IPS DF 6.9 (cell line): ENCODE results near the gene COL4A6.

ENCODE experiments used
- DNase-seq: peaks from one replicate; pipeline ENCODE4 v3.0.0-alpha.2; 2013; ENCODE audit warnings: low read depth, low spot score
- H3K27ac ChIP-seq: one replicate; pipeline ENCODE4 v1.5.1; 2013; ENCODE audit warnings: low read length, control low read depth
- H3K27me3 ChIP-seq: 2 replicates; pipeline ENCODE4 v1.6.1; 2013; ENCODE audit warnings: mild to moderate bottlenecking, low read length; ENCODE audit not compliant: control insufficient read depth, insufficient read depth
- H3K36me3 ChIP-seq: 2 replicates; pipeline ENCODE4 v1.6.1; 2013; ENCODE audit warnings: low read length; ENCODE audit not compliant: control insufficient read depth, insufficient read depth
- H3K4me1 ChIP-seq: 2 replicates; pipeline ENCODE4 v1.6.1; 2013; ENCODE audit warnings: low read length; ENCODE audit not compliant: control insufficient read depth, insufficient read depth
- H3K4me3 ChIP-seq: 2 replicates; pipeline ENCODE4 v1.5.1; 2013; ENCODE audit warnings: mild to moderate bottlenecking, low read length
- H3K9me3 ChIP-seq: 2 replicates; pipeline ENCODE4 v1.6.1; 2013; ENCODE audit warnings: low read length, inconsistent platforms; ENCODE audit not compliant: control insufficient read depth, insufficient read depth
- WGBS: extraction: QIAGEN DNeasy Blood & Tissue Kit; methylation state at CpG from one replicate; pipeline ENCODE4 v1.1.7; 2013; ENCODE audit warnings: mixed read lengths, missing lambda C conversion rate; ENCODE audit not compliant: insufficient read length, insufficient coverage; 5-methylcytosine and 5-hydroxymethylcytosine counted together

Gene COL4A6

DNA sequence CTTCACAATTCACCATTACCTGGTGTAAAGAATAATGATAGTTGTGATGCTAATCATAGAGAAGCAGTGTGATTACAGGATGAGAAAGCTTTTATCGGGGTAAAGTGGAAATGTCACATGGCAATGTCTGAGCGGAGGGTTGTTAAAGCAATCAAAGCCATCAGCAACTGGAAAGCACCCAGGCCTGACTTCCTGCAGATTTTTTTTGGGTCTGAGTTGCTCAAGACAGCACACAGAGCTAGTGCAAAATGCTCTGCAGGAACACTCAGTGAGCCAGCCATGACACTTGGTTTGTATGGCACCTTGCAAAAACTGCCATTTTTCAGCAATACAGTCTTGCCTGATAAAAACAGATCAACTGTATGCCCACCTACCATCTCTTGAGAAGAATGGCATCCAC is 152.9 kb downstream of the COL4A6 start:
- no peak for DNase-seq
- Histone ChIP-seq H3K27ac (no peak overlapping the region), H3K36me3 (no peaks in the 10 kb centered on the region), H3K9me3 (no peaks in the 10 kb centered on the region), H3K4me1 (no peaks in the 10 kb centered on the region), H3K4me3 (no peak overlapping the region), H3K27me3 (no peaks in the 10 kb centered on the region)
- no CpG with 5 or more reads among the region's 2 CpGs for WGBS

DNA sequence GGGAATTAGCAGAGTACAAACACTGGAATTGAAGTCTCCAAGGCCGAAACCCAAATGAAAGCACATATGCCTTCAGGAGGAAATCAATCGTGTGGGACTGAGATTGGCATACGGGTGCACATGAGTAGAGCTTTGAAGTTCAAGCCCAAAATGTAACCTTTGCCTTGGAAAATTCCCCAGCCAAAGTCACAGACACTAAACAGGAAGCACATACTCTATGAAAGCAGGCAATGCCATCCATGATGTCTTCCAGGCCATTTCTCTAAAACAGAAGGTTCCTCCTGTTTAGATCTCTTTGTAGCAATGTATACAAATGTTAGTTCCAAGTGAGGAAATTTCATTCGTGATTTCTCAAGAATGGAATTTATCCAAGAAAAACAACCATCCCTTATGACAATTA is 162.5 kb downstream of the COL4A6 start:
- WGBS: no CpG with 5 or more reads among the region's 4 CpGs
- Histone ChIP-seq H3K27ac (no peak overlapping the region), H3K27me3 (no peaks in the 10 kb centered on the region), H3K36me3 (no peaks in the 10 kb centered on the region), H3K4me3 (no peak overlapping the region), H3K9me3 (no peaks in the 10 kb centered on the region), H3K4me1 (no peaks in the 10 kb centered on the region)
- DNase-seq: no peak

- no peak for DNase-seq
- Histone ChIP-seq H3K9me3 (no peaks in the 10 kb centered on the region), H3K27me3 (no peaks in the 10 kb centered on the region), H3K4me1 (no peaks in the 10 kb centered on the region), H3K36me3 (no peaks in the 10 kb centered on the region), H3K4me3 (no peak overlapping the region), H3K27ac (no peak overlapping the region)
- WGBS: no CpG with 5 or more reads among the region's 2 CpGs
Measured at GRCh38 chrX:108271397-108271787, 166.8 kb downstream of the COL4A6 start.

DNA sequence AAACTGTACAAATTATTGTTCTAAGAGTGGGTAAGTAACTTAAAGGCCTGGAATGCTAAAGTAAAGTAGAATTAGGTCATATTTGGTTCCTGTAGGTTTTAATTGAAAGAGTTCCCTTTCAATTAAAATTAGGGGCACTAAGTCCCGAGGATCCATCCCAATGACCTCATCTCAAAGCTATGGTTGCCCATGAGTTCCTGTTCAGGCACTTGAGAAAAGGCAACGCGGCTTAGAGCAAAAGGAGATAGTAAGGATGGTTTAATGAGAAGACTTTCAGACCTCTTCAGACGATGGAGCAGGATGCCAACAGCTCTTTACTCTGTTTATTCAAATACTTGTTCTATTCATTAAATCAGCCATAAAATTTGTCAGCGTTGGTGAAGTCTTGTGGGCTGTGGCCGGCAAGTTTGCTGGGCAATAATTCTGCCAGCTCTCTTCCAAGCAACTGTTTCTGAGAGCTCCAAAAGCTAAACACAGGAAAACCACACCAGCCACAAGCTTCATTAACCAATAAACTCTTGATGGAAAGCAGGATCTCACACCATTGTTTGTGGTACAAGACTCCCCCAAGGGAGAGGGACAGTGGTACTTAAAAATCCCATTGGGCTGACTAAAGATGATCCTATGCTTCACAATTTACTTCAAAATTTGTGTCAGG is 167.4 kb downstream of the COL4A6 start:
- DNase-seq: no peak
- Histone ChIP-seq H3K27me3 (no peaks in the 10 kb centered on the region), H3K4me3 (no peak overlapping the region), H3K9me3 (no peaks in the 10 kb centered on the region), H3K36me3 (no peaks in the 10 kb centered on the region), H3K4me1 (no peaks in the 10 kb centered on the region), H3K27ac (no peak overlapping the region)
- WGBS: no CpG with 5 or more reads among the region's 6 CpGs

DNA sequence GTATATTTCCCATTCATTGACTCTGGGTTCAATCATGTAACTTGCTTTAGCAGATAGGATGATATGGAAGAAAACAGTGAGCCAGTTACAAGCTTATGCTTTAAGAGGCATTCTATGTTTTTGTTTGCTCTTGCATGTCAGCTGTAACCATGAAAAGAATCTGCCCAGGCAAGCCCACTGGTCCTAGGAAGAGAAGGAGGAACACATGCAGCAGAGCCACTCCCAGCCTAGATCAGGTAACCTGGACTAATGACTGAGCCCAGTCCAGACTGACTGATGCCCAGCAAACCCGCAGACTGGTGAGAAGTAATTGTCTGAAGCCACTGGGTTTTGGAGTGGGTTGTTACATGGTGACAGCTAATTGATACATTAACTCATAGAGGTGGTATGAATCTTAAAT is 167.9 kb downstream of the COL4A6 start:
- no peak for DNase-seq
- Histone ChIP-seq H3K36me3 (no peaks in the 10 kb centered on the region), H3K9me3 (no peaks in the 10 kb centered on the region), H3K4me1 (no peaks in the 10 kb centered on the region), H3K27ac (no peak overlapping the region), H3K4me3 (no peak overlapping the region), H3K27me3 (no peaks in the 10 kb centered on the region)
- WGBS: no CpG with 5 or more reads among the region's 1 CpG

DNA sequence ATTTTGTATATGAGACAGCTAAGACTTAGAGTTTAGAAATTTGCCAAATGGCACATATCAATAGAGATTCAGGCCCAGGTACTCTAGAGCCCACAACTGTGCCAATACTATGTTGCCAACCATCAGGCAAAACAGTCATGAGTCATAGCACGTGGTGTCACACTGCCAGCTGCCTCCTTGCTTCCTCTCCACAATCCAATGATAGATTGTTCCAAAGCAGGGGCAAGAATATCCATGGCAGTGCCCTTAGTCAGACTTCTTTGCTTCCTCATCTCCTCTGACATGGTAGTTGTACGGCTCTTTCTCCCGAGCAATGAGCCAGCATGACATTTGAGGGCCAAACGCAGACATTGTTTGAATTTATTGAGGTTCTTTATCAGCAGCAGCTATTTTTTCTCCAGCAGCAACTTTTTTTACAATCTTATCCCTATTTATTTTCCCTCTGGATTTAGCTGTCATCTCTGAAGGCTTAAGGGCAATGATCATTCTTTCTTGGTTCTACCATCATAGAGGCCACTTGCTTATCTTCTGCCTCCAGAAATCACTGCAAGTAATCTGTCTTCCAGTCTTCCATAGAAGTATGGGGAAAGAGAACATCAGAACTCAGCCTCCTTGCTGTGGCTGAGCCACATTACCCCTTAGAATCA is 169.7 kb downstream of the COL4A6 start:
- Histone ChIP-seq H3K4me1 (no peaks in the 10 kb centered on the region), H3K27ac (no peak overlapping the region), H3K27me3 (no peaks in the 10 kb centered on the region), H3K36me3 (no peaks in the 10 kb centered on the region), H3K4me3 (no peak overlapping the region), H3K9me3 (no peaks in the 10 kb centered on the region)
- WGBS: no CpG with 5 or more reads among the region's 4 CpGs
- DNase-seq: no peak

- H3K4me1 ChIP-seq: no peaks in the 10 kb centered on the region
- no peaks in the 10 kb centered on the region for H3K27me3 ChIP-seq
- DNase-seq: no peak
- no peak overlapping the region for H3K4me3 ChIP-seq
- H3K36me3 ChIP-seq: no peaks in the 10 kb centered on the region
- H3K9me3 ChIP-seq: no peaks in the 10 kb centered on the region
- H3K27ac ChIP-seq: no peak overlapping the region
- WGBS: no CpG with 5 or more reads among the region's 2 CpGs
Measured at GRCh38 chrX:108267557-108267956, 170.7 kb downstream of the COL4A6 start.

- no CpG with 5 or more reads among the region's 2 CpGs for WGBS
- no peak for DNase-seq
- no peaks in the 10 kb centered on the region for H3K36me3 ChIP-seq
- no peak overlapping the region for H3K27ac ChIP-seq
- H3K4me3 ChIP-seq: no peak overlapping the region
- no peaks in the 10 kb centered on the region for H3K4me1 ChIP-seq
- H3K9me3 ChIP-seq: no peaks in the 10 kb centered on the region
- H3K27me3 ChIP-seq: no peaks in the 10 kb centered on the region
Measured at GRCh38 chrX:108264376-108264775, 173.8 kb downstream of the COL4A6 start.

- no peaks in the 10 kb centered on the region for H3K36me3 ChIP-seq
- H3K27ac ChIP-seq: no peak overlapping the region
- no peaks in the 10 kb centered on the region for H3K4me1 ChIP-seq
- no peak overlapping the region for H3K4me3 ChIP-seq
- no peak for DNase-seq
- H3K9me3 ChIP-seq: no peaks in the 10 kb centered on the region
- no peaks in the 10 kb centered on the region for H3K27me3 ChIP-seq
Measured at GRCh38 chrX:108261549-108262203, 176.5 kb downstream of the COL4A6 start.

DNA sequence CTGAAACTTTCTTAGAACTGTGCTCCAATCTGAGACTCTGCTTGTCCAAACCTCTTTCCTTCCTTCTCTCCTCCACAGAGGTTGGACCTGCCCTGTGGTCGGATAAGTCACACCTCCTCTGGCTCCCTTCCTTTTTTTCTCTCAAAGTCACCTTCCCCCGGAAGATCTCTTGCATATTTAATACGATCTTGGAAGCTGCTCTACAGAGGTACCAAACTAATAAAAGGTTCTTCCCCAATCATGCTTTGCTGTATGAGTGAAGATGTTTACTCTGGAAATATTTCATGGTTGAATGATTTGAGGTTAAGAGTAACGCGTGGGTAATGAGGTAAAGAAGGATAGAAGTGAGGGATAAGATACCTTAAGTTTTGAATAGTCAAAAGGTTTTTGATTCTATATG is 180.7 kb downstream of the COL4A6 start:
- Histone ChIP-seq H3K27me3 (no peaks in the 10 kb centered on the region), H3K4me1 (no peaks in the 10 kb centered on the region), H3K4me3 (no peak overlapping the region), H3K36me3 (no peaks in the 10 kb centered on the region), H3K27ac (no peak overlapping the region), H3K9me3 (no peaks in the 10 kb centered on the region)
- 100% methylated on average over 2 of the region's 5 CpGs for WGBS
- no peak for DNase-seq

DNA sequence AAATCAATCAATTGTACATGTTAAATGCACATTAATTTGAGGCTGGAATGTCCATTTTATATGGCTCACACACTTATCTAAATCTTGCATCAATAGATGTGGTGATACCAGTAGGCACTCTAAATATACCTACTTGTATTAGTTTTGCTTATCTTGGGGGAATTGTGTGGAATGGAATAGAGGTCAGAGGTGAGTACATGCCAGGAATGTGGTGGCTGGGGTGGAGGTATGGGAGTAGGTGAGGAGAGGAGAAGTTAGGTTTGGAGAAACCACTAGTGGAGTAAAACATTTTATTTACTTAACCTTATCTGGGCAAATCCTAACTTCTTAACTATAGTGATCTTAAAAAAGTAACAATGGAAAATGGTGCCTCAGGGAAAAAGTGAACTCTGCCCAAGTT is 183.6 kb downstream of the COL4A6 start:
- no peaks in the 10 kb centered on the region for H3K27me3 ChIP-seq
- no peak overlapping the region for H3K4me3 ChIP-seq

More for the DNA sequence above, 183.6 kb downstream of the COL4A6 start:
- Histone ChIP-seq H3K27ac (no peak overlapping the region), H3K4me1 (no peaks in the 10 kb centered on the region), H3K36me3 (no peaks in the 10 kb centered on the region), H3K9me3 (no peaks in the 10 kb centered on the region)
- no peak for DNase-seq
